Frontal cortex (tissue), 4 donors: ENCODE results near the gene TAPT1. TPM values are rescaled to one million over a fixed set of nuclear protein-coding genes. Genes with fewer than 3 reads are reported as not detected.

Experiments
- DNase-seq, 2 donors: peaks; one replicate each; pipeline ENCODE4 v3.0.0; 2012; ENCODE audit warnings: low spot score in 2 of 2
- FAIRE-seq: peaks from 2 replicates; lab custom pipeline; 2012; peaks lifted over from hg19 to GRCh38; lab: Jason Lieb, UNC
- total RNA-seq: library from RNA; depleted of rRNA; stranded (reverse); fragments of >200 nt; gene quantifications from one replicate; pipeline ENCODE4 v1.2.3, GENCODE V29; 2014
- donor health status: control.
- donor health status: control.
- donor health status: control.

The TAPT1 gene
- total RNA-seq, 1 donor from 2014 or later = 68.5 TPM

GRCh38 chr4:16224264-16225166 lies 1.8 kb downstream of the TAPT1 start:
- FAIRE-seq (no peak), DNase-seq (no peak)

DNA sequence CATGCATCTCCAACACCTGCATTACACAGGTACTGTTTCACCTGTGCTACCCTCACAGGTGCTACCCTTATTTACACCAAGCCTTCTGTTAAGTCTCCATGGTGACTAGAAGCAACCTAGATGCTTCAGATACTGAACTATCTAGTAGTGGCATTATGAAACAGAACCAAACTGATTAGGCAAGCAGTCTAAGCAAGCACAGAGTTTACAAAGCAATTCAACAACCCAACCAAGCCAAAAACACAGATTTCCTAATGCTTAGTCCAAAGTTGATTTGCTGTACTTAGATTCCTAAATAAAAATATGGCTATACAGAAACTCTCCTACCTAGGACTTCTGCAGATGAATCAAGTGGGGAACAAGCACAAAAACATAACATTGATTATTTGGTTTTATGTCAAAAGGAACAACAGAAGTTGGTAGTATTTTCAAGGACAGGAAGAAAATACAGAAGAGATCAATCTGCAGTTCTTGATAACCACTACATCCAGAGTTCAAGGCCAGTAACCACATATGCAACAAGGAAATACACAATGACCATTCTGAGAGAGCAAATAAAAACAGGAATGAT lies 3.2 kb downstream of the TAPT1 start:
- FAIRE-seq = no peak
- DNase-seq = no peak

- no peak for FAIRE-seq
- no peak for DNase-seq
These were observed 7.3 kb downstream of the TAPT1 start for GRCh38 chr4:16218950-16219349.

GRCh38 chr4:16217300-16218051 lies 8.8 kb downstream of the TAPT1 start:
- DNase-seq (no peak), FAIRE-seq (no peak)

GRCh38 chr4:16213121-16213520 lies 13.2 kb downstream of the TAPT1 start:
- FAIRE-seq = no peak

GRCh38 chr4:16212138-16212782 lies 14.0 kb downstream of the TAPT1 start:
- no peak for FAIRE-seq

More at GRCh38 chr4:16213121-16213520, 13.2 kb downstream of the TAPT1 start:
- no peak for DNase-seq

DNA sequence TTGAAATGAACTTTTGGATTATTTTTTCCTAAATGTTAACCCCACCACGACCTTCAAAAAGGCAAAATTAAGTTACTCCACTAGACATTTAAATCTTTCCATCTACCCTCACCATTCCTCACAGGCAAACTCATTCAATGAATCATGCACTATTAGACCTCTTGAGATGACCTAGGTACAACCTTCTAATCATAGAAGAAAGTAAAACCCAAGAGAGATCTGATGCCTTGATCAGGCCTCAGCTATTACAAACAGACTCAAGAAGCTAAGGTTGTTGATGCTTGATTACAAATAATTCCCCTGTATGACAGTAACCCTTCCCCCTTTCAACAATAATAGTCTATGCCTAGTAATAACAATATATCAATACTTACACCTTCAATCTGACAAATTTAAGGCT lies 18.9 kb downstream of the TAPT1 start:
- no peak for FAIRE-seq
- no peak for DNase-seq

More at GRCh38 chr4:16212138-16212782, 14.0 kb downstream of the TAPT1 start:
- no peak for DNase-seq

DNA sequence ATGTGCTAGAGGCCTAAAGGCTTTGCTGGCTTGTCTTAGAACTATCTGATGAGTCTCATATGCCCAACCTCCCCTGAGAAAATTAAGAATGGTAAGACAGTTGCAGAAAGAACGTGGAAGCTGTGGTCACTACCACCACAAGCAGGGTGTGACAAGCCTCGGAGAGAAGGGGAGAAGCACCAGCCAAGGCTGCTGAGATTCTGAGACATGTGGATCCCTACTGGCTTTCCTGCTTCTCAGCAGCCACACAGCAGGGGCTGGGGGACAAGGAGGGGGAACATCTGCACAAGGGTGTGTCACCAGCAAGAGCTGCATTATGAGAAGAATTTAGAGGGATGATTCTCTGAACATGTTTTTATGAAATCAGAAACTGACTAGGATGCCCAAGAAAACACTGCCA lies 19.4 kb downstream of the TAPT1 start:
- no peak for FAIRE-seq

DNA sequence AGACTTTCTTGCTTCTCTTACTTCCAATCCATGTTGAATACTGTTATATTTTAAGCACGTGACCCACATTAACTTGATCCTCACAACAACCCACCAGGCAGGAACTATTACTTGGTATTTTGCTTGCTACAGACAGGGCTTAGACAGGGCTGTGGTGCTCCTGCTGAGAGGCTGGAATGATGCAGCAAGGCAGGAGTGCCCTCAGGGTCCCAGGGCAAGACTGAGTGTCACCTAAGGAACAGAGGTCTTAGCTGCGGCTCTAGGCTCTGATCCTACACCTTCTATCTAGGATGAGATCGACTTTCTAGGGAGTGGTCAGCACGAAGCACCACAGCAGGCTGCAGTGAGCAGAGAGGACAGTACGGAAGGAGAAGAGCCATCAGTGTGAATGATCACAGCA lies 20.0 kb downstream of the TAPT1 start:
- FAIRE-seq = no peak
- DNase-seq = no peak

More for the DNA sequence above, 19.4 kb downstream of the TAPT1 start:
- DNase-seq = no peak

- DNase-seq (no peak), FAIRE-seq (no peak)
These were observed 20.7 kb downstream of the TAPT1 start for GRCh38 chr4:16205298-16206164.

- FAIRE-seq = no peak
- DNase-seq = no peak
These were observed 21.8 kb downstream of the TAPT1 start for GRCh38 chr4:16204505-16204904.

DNA sequence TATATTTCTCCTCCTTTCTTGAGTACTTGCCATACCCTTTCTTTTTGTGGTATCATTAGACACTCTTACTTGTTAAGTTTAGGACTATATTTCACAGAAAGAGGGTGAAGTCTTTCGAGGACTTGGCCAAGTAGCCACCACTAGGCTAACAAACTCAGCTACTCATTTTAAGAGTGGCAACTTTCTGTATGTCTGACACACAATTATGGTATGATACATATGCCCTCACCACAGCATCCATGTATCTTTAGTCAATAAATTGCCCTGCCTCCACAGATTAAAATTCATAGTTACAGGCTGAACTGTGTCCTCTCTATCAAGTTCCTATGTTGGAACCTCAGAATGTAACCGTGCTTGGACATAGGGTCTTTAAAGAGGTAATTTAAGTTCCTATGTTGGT lies 23.2 kb downstream of the TAPT1 start:
- DNase-seq (no peak), FAIRE-seq (no peak)

DNA sequence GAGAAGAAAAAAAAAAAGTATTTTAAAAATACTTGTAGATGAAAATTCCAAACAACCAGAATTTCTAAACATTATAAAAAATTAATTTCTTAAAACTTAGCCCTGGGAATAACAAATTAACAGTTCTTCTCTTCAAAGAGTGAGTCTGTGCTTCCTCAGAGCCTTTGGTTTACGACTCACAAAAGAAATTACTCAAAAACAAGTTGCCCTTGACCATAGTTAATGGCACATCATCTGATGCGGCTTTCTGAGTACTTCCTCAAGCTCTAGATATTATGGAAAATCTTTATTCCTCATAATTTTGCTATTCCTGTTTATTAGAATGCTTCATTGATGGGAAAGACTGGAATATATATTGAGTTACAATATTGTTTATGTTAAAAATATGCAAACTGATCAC lies 23.7 kb downstream of the TAPT1 start:
- DNase-seq (no peak), FAIRE-seq (no peak)

- DNase-seq (no peak), FAIRE-seq (peak; percentile 98)
These were observed 27.2 kb downstream of the TAPT1 start for GRCh38 chr4:16199093-16199492.

DNA sequence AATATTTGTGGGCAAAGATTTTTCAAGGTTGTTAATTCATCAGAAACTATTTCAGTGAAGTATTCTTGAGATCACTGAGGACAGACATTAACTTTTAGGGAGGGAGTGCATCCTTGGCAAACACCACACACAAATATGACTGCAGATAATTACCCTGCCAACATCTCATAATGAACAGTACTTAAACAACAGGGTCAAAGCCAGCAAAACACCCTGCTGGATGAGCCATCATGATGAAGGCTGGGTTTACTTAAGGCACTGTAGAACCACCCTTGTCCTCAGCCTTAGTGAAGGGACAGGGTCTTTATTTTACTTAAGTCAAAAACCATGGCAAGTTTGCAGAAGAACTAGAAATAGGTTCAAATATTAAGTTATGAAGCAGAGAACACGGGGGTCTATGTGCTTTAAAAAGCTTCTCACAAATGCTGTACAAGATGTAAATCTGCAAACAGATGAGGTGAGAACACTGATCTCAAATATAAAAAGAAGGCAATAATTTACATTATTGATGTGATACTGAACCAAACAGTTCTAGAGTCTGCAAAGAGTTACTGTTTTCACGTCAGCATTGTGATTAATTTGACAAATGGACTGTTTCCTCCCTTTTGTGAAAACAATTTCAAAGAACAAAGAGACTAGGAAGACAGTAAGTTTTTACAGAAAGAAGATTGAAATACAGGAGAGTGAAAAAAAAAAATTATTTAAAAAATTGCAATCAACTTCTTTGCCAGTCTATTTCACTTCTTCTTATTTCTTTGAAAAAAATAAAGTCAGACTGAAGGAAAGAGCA lies 28.2 kb downstream of the TAPT1 start:
- FAIRE-seq (no peak), DNase-seq (no peak)

DNA sequence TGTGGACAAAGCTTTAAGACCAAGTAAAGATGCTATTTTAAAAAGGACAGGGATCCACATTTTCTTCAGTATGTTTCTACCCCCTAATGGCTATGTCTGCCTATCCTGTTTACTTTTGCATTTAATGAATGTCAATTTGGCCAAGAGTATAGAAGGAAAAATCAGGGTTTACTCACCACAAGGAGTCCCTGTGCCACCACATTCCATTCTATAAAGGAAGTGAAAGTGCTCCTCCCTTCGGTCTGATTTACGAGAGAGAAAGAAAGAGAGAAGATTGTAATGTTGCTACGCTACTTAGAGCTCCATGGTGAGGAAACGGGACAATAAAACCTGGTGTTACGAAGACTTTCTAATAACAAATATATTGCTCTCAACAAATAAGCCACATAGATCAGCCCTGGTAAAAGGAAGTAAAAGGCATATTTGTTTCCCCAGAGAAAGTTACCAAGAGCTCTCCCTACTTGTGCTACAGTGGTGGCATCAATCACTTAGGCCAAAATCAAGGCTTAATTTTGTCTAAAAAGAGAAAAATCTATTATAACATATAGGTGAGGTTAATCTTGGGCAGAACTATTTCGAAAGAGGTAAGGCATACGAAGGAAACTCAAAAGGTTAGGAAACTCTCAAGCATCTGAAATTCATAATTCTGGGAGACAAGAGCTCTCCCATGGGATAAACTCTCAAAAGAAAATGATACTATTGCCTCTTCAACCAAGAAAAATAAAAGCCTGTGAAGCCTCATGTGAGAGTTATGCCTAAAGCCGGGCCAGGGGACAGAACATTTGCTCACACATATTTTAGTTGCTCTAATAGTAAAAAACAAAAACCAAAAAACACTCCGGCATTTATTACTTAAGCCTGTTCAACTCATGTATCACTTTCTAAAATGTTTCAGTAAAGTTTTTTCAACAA lies 29.5 kb downstream of the TAPT1 start:
- DNase-seq (no peak), FAIRE-seq (no peak)

DNA sequence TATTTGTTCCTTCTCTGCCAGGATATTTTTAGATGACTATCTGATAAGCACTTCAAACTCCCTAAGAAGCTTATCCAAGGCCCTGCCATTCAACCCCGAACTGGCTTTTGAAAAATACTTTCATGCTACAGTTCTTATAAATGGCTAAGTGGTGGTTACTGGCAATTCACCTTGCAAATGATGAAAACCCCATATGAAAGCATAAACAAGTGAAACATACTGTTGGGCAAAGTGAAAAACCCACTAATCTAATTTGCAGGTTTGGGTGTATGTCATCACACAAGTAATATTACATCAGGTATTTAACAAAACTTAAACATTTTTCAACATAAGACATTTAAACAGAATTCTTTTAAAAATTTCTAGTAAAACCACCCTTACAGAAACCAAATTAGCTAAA lies 31.1 kb downstream of the TAPT1 start:
- no peak for FAIRE-seq
- DNase-seq = no peak
